ENCODE measurements around the gene SLC44A1.

Gene SLC44A1

DNA sequence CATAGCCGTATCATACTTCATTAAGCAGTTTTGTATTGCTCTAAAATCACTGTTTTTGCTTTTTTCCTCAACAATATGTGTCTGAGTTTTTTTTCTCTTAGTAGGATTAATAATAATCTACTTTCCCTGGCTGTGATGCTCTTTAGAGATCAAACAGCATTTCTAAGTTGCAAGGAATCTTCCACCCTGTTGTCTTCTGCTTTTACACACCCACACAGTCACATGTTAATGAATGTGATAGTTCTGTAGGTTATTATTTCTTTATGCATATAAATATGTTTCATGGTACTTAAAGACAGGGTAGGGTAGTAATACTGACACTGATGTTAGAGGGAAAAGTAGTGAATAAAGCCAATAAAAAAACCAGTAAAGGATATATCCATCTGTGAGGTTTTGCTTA lies 29.3 kb downstream of the SLC44A1 start:
- Histone ChIP-seq H4K20me1 (no peaks in the 10 kb centered on the region), H3K4me3 (no peak overlapping the region), H3K36me3 (peaks cover 0 to 5% (median 0%) of the 10 kb centered on the region in 11 experiments; a peak in 1 of 22 replicates), H3K27ac (no peak overlapping the region), H3K9me3 (replicated peaks in 1 of 11) (peaks cover 0 to 9% (median 0%) of the 10 kb centered on the region in 11 experiments; a peak in 4 of 22 replicates), H3K4me2 (0 out of 22 replicates have a peak overlapping the region, but pooled peaks of 1 of the 11 experiments have one; percentile 12), H3K9ac (peak overlapping the region in 1 of 11 experiments; percentile 36; a peak in 1 of 22 replicates), H3K27me3 (no peaks in the 10 kb centered on the region), H3K4me1 (peaks cover 0 to 10% (median 0%) of the 10 kb centered on the region in 10 experiments; a peak in 4 of 20 replicates)
- TF ChIP-seq Cebpa-rat (IDR thresholded peaks at IDR 0.05): no peak

- peaks cover 0 to 10% (median 0%) of the 10 kb centered on the region in 10 experiments; a peak in 2 of 20 replicates for H3K4me1 ChIP-seq
- H3K9me3 ChIP-seq (replicated peaks in 1 of 11): peaks cover 0 to 11% (median 0%) of the 10 kb centered on the region in 11 experiments; a peak in 4 of 22 replicates
- H3K4me3 ChIP-seq: no peak overlapping the region
- no peak overlapping the region for H3K27ac ChIP-seq
- no peak for TF ChIP-seq Cebpa-rat (IDR thresholded peaks at IDR 0.05)
- H3K36me3 ChIP-seq: peaks cover 0 to 7% (median 0%) of the 10 kb centered on the region in 11 experiments; a peak in 1 of 22 replicates
- no peak overlapping the region for H3K4me2 ChIP-seq
- H4K20me1 ChIP-seq: no peaks in the 10 kb centered on the region
- no peaks in the 10 kb centered on the region for H3K27me3 ChIP-seq
- no peak overlapping the region for H3K9ac ChIP-seq
Observed at GRCh38 chr9:105275111-105275510, 30.7 kb downstream of the SLC44A1 start.

GRCh38 chr9:105275938-105276337 lies 31.5 kb downstream of the SLC44A1 start:
- TF ChIP-seq Cebpa-rat (IDR thresholded peaks at IDR 0.05): no peak

GRCh38 chr9:105278751-105279150 lies 34.3 kb downstream of the SLC44A1 start:
- Histone ChIP-seq H3K9ac (no peak overlapping the region), H3K4me2 (no peak overlapping the region), H3K4me3 (no peak overlapping the region), H3K4me1 (peaks cover 0 to 4% (median 0%) of the 10 kb centered on the region in 10 experiments; a peak in 3 of 20 replicates), H3K36me3 (peaks cover 0 to 7% (median 0%) of the 10 kb centered on the region in 11 experiments; a peak in 1 of 22 replicates), H3K27me3 (no peaks in the 10 kb centered on the region), H3K9me3 (replicated peaks in 1 of 11) (peaks cover 0 to 11% (median 0%) of the 10 kb centered on the region in 11 experiments; a peak in 4 of 22 replicates), H3K27ac (no peak overlapping the region), H4K20me1 (peaks cover 0 to 7% (median 0%) of the 10 kb centered on the region in 11 experiments; a peak in 1 of 22 replicates)
- no peak for TF ChIP-seq Cebpa-rat (IDR thresholded peaks at IDR 0.05)

More at GRCh38 chr9:105275938-105276337, 31.5 kb downstream of the SLC44A1 start:
- no peak overlapping the region for H3K4me2 ChIP-seq
- H3K4me1 ChIP-seq: peaks cover 0 to 10% (median 0%) of the 10 kb centered on the region in 10 experiments; a peak in 2 of 20 replicates
- no peak overlapping the region for H3K4me3 ChIP-seq
- peaks cover 0 to 7% (median 0%) of the 10 kb centered on the region in 11 experiments; a peak in 1 of 22 replicates for H3K36me3 ChIP-seq
- H3K27ac ChIP-seq: no peak overlapping the region
- H4K20me1 ChIP-seq: no peaks in the 10 kb centered on the region
- H3K9ac ChIP-seq: no peak overlapping the region
- H3K27me3 ChIP-seq: no peaks in the 10 kb centered on the region
- peaks cover 0 to 11% (median 0%) of the 10 kb centered on the region in 11 experiments; a peak in 4 of 22 replicates for H3K9me3 ChIP-seq (replicated peaks in 1 of 11)

DNA sequence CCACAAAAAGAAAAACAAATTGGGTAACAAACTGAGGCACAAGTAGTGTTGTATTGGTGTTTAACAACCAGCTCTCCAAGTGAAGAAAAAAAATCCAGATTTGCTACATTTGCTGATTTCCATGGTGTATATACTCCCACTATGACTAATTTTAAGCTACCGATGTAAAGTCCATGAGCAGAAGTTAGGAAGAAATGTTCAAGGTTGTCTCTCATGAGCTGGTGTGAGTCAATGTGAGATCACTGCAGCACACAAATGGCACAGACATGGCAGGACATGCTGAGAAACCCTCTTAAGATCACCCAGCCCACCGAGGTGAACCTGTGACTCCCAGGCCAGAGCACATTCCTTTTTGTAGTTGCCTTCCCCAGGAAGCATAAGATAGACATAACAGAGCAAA lies 36.2 kb downstream of the SLC44A1 start:
- no peak for TF ChIP-seq Cebpa-rat (IDR thresholded peaks at IDR 0.05)
- H3K4me1 ChIP-seq: no peaks in the 10 kb centered on the region; a peak in 1 of 20 replicates
- H3K27me3 ChIP-seq: no peaks in the 10 kb centered on the region
- peaks cover 0 to 11% (median 0%) of the 10 kb centered on the region in 11 experiments; a peak in 4 of 22 replicates for H3K9me3 ChIP-seq (replicated peaks in 1 of 11)
- H4K20me1 ChIP-seq: peaks cover 0 to 7% (median 0%) of the 10 kb centered on the region in 11 experiments; a peak in 1 of 22 replicates
- H3K9ac ChIP-seq: no peak overlapping the region
- H3K4me2 ChIP-seq: no peak overlapping the region
- H3K27ac ChIP-seq: no peak overlapping the region
- H3K36me3 ChIP-seq: peaks cover 0 to 7% (median 0%) of the 10 kb centered on the region in 11 experiments; a peak in 1 of 22 replicates
- no peak overlapping the region for H3K4me3 ChIP-seq

DNA sequence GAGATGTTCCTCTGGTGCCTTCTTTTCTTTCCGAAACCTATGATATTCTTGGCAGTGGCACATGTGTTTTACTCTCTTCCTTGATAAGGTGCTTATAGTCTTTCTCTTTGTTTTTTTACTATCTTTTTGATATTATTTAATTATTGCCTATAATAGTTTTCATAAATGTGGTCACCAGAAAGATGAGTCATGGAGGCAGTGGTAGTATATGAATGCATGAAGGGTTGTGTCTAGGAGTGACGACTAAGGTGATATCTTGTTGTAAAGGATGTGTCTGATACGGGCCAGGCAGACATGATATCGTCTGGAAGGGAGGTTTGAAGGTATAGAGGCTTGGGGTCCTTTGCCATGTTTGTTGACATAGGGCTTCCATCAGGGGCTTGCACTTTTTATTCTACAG lies 36.8 kb downstream of the SLC44A1 start:
- Histone ChIP-seq H3K27me3 (no peaks in the 10 kb centered on the region), H4K20me1 (peaks cover 0 to 7% (median 0%) of the 10 kb centered on the region in 11 experiments; a peak in 2 of 22 replicates), H3K36me3 (peaks cover 0 to 7% (median 0%) of the 10 kb centered on the region in 11 experiments; a peak in 1 of 22 replicates), H3K9me3 (replicated peaks in 1 of 11) (peaks cover 0 to 11% (median 0%) of the 10 kb centered on the region in 11 experiments; a peak in 4 of 22 replicates), H3K4me2 (no peak overlapping the region), H3K27ac (no peak overlapping the region), H3K9ac (no peak overlapping the region), H3K4me1 (no peaks in the 10 kb centered on the region; a peak in 1 of 20 replicates), H3K4me3 (no peak overlapping the region)
- TF ChIP-seq Cebpa-rat (IDR thresholded peaks at IDR 0.05): no peak

GRCh38 chr9:105281926-105282325 lies 37.5 kb downstream of the SLC44A1 start:
- no peak for TF ChIP-seq Cebpa-rat (IDR thresholded peaks at IDR 0.05)
- H3K4me1 ChIP-seq: no peaks in the 10 kb centered on the region; a peak in 1 of 20 replicates
- H3K9me3 ChIP-seq (replicated peaks in 1 of 11): peaks cover 0 to 11% (median 0%) of the 10 kb centered on the region in 11 experiments; a peak in 4 of 22 replicates
- H3K36me3 ChIP-seq: peaks cover 0 to 7% (median 0%) of the 10 kb centered on the region in 11 experiments; a peak in 1 of 22 replicates
- no peak overlapping the region for H3K4me2 ChIP-seq
- no peak overlapping the region for H3K4me3 ChIP-seq
- H3K27me3 ChIP-seq: no peaks in the 10 kb centered on the region
- H3K9ac ChIP-seq: no peak overlapping the region
- H3K27ac ChIP-seq: no peak overlapping the region
- peaks cover 0 to 7% (median 0%) of the 10 kb centered on the region in 11 experiments; a peak in 2 of 22 replicates for H4K20me1 ChIP-seq

GRCh38 chr9:105282870-105283621 lies 38.6 kb downstream of the SLC44A1 start:
- H3K9ac ChIP-seq: no peak overlapping the region
- peaks cover 0 to 9% (median 0%) of the 10 kb centered on the region in 11 experiments; a peak in 4 of 22 replicates for H3K9me3 ChIP-seq (replicated peaks in 1 of 11)
- H3K4me3 ChIP-seq: no peak overlapping the region
- H3K27me3 ChIP-seq: no peaks in the 10 kb centered on the region
- no peaks in the 10 kb centered on the region; a peak in 1 of 20 replicates for H3K4me1 ChIP-seq
- H3K36me3 ChIP-seq: peaks cover 0 to 7% (median 0%) of the 10 kb centered on the region in 11 experiments; a peak in 1 of 22 replicates
- H3K4me2 ChIP-seq: no peak overlapping the region
- H3K27ac ChIP-seq: no peak overlapping the region
- peaks cover 0 to 7% (median 0%) of the 10 kb centered on the region in 11 experiments; a peak in 2 of 22 replicates for H4K20me1 ChIP-seq
- no peak for TF ChIP-seq Cebpa-rat (IDR thresholded peaks at IDR 0.05)

DNA sequence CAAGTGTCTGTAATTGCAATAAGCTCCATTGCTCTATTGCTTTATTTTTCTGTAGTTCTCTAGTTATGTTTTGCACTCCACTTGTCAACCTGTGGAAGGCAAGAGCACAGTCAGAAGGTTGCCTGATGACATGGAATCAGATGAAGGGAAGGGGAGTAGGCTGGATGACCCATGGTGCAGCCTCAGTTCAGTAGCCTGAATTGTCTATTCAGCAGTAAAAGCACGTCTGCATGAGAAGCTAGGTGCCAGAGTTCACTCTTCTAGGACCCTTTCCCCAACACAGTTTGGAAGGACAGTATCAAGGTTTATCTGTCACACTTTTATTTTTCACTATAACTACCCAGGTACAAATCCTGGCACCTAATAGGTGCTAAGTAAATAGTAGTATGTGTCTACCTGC lies 39.3 kb downstream of the SLC44A1 start:
- H3K9me3 ChIP-seq (replicated peaks in 1 of 11): peaks cover 0 to 2% (median 0%) of the 10 kb centered on the region in 11 experiments; a peak in 3 of 22 replicates
- peaks cover 0 to 7% (median 0%) of the 10 kb centered on the region in 11 experiments; a peak in 2 of 22 replicates for H4K20me1 ChIP-seq
- 0 out of 22 replicates have a peak, but pooled peaks cover 0 to 4% (median 0%) of the 10 kb centered on the region in 11 experiments for H3K36me3 ChIP-seq
- H3K27ac ChIP-seq: no peak overlapping the region
- no peaks in the 10 kb centered on the region; a peak in 1 of 20 replicates for H3K4me1 ChIP-seq
- H3K9ac ChIP-seq: no peak overlapping the region
- no peak overlapping the region for H3K4me3 ChIP-seq
- H3K27me3 ChIP-seq: no peaks in the 10 kb centered on the region
- TF ChIP-seq Cebpa-rat (IDR thresholded peaks at IDR 0.05): no peak
- no peak overlapping the region for H3K4me2 ChIP-seq
